Measurements from ENCODE around the gene DHX35.

DHX35 gene

DNA sequence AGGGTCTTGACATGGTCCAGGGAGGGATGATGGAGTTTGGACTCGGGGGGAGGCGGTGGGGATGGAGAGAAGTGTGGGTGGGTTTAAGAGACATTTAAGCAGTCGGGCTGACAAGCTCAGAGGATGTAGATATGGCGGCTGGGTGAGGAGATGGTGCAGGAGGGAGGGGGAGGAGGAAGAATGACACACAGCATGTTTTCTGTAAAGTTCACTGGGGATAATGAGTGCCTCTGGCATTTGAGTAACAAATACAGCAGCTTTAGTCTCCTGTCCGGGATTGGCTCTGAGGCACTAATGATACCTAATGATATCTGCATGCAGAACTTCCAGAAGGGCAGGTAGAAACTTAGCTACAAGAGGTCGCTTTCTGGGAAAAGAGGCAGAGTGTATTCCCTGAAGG lies 107.8 kb downstream of the DHX35 start:
- DNase-seq = no peak

DNA sequence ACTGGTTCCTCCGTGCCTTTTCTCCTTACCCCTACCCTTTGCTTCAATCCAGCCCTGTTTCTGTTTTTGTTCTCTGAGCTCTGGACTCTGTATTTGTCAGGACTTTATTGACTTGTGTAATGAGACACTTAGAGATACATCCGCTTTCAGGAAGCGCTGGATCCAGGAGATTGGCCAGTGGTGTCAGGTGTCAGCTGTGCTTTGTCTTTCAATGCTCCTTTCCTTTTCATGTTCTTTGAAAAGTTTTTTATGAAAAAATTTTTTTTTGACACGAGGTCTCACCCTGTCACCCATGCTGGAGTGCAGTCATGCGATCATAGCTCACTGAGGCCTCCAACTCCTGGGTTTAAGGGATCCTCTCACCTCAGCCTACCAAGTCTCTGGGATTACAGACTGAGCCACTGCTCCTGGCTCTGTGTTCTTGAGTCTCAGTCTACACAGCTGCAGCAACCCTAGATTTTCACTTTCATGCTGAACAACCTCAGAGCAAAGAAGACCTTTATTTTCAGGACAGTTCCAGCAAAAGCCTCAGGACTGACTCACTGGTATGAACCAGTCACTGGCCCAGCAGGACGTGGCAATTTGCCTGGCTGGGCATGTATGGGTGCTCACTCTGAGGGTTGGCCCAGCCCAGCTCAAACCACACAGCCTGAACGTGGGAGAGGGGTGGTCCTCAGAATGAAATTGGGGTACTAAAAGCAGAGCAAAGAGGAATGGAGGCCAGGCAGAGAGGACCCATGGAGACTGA lies 108.5 kb downstream of the DHX35 start:
- DNase-seq = peak; percentile 35

DNA sequence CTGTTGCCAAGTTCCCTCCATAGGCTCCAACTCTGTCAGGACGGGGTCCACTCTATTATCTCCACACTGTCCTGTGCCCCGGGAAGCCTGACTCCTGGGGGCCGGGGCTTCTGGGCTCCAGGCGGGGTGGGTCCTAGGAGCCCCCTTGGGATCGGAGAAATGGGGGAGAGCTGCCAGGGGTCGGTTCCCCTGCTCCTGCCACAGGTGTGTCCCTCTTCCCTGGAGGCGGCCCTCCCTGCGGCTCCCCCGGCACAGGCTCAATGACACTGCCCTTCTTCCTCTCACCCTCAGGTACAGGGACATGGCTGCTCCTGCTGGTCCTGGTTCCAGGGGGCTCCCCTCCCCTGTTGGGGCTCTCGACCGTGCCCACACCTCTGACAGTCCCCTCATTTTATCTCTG lies 110.0 kb downstream of the DHX35 start:
- DNase-seq = no peak

DNA sequence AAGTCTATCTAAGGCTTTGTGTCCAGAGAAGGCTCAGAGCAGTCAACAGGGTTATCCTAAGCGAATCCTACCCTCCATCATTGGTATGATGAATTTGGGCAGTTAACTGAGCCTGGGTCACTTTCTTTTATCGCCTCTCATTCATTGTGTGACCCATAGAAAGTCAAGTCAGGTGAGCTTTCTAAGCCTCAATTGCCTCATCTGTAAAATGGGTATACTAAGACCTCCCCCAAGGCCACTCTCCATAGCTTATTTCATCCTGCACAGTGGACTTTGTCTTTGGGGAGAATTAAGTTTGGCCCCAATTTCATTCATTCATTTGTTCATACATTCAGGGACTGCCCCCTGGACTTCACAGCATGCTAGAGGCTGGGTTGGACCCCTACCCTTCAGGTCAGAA lies 110.5 kb downstream of the DHX35 start:
- DNase-seq = no peak

DNA sequence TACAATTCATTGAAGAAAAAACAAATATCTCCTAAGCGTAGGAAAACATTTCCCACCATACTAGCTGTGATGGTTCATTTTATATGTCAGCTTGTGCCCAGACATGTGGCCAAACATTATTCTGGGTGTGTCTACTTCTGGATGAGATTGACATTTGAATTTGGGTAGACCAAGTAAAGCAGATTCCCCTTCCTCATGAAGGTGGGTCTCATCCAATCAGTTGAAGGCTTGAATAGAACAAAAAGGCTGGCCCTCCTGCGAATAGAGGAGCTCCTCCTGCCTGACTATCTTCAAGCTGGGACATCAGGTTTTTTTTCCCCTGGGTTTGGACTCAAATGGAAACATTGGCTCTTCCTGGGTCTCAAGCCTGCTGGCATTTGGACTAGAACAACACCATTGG lies 113.6 kb downstream of the DHX35 start:
- DNase-seq = no peak

DNA sequence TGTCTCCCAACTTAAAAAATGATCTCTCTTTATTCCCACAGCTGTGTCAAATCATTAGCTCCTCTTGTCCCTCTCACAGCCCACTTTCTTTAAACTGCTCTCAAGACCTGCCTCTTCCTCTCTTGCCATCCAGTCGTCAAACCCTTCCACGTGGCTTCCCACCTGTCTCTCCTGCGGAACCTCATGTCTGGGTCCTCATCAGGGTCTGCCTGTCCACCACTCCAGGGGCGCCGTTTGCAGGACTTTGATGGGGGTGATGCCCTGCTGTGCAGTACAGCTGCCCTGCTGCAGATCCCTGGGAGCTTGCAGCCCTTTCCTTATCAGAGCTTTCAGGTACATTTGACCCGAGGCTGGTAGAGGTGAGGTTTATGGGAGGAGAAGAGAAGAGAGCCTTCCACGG lies 114.8 kb downstream of the DHX35 start:
- DNase-seq = no peak

DNA sequence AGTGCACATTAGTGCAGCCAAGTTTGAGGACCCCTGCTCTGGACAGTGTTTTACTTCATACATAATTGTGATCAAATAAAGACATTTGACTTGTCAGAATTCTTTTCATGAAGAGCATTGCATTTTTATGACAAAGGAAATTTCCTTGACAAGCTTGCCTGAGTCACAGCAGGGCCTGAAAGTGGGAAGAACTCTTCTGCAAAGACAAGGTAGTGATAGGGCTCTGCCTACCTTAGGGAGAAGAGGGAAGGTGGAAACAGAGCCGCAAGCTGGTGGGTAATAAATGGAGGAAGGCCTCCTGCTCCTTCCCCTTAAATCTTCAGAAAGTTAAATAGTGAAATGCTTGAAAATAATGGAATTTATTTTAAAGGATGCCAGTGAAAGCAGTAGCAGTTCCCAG lies 118.2 kb downstream of the DHX35 start:
- DNase-seq = no peak

DNA sequence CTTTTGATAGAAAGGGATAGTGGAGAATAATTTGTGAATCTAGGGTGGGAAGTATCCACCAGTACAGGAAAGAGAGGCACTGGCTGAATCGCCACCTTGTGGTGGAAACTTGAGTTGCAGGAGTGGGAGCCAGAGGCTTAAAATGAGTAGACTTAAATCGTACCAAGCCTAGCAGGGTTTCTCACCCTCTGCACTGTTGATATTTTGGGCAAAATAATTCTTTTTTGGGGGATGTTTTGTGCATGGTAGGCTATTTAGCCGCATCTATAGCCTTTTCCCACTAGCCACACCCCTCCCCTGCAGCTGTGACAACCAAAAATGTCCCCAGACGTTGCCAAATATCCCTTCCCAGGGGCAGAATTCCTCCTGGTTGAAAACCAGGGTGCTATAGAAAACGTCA lies 119.1 kb downstream of the DHX35 start:
- DNase-seq = peak; percentile 71

DNA sequence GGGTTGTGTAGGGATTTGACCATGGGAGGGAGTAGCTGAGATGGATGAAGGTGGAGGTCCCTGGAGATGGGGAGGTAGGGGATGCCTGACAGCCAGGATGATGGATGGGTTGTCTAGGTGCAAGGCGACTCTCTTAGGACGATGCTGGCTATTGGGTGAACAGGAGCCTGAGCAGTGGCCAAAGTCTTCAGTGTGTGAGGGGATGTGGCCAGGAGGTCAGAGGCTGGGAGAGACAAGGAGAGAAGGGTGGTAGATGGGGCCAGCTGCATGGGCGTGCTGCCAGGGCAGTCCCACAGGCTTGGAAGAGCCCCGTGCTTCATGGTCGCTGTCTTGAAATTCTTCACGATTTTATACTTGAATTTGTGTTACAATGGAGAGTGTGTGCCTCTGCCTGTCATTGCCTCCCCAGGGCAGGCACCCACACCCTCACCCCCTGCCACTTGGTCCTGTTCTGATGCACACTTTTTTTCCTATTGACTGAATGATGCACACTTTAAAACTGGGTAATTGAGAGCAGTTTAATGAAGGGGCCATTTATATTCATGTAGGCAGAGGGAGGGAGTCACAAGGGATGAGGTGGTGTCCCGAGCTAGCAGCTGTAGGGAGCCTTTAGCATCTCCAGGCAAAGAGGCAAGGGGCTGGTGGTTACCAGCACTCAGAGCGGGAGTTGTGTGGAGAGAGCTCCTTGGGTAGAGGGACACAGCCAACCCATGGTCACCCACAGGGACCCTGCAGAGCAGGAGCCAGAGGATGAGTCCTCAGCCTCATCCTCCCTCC lies 120.7 kb downstream of the DHX35 start:
- DNase-seq = no peak

DNA sequence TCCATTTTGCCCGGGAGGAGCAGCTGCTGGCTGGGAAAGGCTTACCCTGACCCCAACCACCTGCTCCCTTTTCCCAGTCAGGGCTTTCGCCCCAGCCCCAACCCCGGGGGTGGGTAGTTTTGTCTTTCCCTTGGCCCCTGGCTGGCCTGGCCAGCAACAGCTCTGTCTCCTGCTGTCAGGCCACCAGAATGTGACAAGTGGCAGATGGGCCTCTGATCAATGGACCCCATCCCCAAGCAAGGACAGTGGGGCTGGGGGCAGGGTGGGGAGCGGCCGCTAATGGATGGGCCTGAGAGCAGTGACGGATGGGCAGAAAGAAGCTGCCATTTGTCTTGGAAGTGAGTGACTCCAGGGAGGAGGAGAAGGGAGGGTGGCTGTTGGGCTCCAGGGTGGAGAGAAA lies 121.6 kb downstream of the DHX35 start:
- no peak for DNase-seq

DNA sequence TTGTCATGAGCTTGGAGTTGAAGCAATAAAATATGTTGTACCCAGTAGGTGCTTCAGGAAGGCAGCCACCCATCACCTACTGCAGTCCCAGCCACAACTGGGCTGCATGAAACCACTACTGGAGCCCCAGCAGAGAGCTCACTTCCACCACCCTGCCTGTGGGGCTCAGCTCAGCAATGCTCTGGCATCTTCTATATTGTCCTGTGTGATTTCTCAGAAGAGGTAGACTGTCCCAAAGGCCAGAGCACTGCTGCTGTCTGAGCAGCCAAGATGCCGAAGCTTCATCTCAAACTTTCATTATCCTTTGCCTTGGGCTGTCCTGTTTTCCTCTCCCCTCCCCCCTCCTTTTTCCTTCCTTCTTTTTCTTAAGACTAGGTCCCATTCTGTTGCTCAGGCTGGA lies 126.9 kb downstream of the DHX35 start:
- DNase-seq = no peak

All from fibroblast of upper back skin (primary cell).